Smooth muscle cell (in vitro differentiated cells): ENCODE data around the gene C11orf54. TPM values are rescaled to one million over a fixed set of nuclear protein-coding genes. Genes with fewer than 3 reads are reported as not detected.

ENCODE experiments used
- DNase-seq: peaks from one replicate; lab custom pipeline; 2025; ENCODE audit not compliant: unreplicated experiment; lab: John Stamatoyannopoulos, UW
- H2AFZ ChIP-seq: fragments of 200-600 bp; sonication (generic); 2 replicates; pipeline ENCODE4 v1.6.0; 2016; ENCODE audit warnings: antibody characterized with exemption, low read depth, mild to moderate bottlenecking
- H3F3A ChIP-seq: fragments of 200-600 bp; sonication (generic); 2 replicates; pipeline ENCODE4 v1.6.0; 2017; ENCODE audit warnings: antibody characterized with exemption, low read depth
- H3K27ac ChIP-seq: fragments of 200-600 bp; sonication (generic); 2 replicates; pipeline ENCODE4 v1.5.1; 2016; ENCODE audit warnings: low read depth, mild to moderate bottlenecking
- H3K27me3 ChIP-seq: fragments of 200-600 bp; sonication (generic); 2 replicates; pipeline ENCODE4 v1.6.1; 2016; ENCODE audit warnings: low read depth, mild to moderate bottlenecking
- H3K36me3 ChIP-seq: fragments of 200-600 bp; sonication (generic); 2 replicates; pipeline ENCODE4 v1.5.1; 2016; ENCODE audit warnings: low read depth
- H3K4me1 ChIP-seq: fragments of 200-600 bp; sonication (generic); 2 replicates; pipeline ENCODE4 v1.5.1; 2016; ENCODE audit warnings: low read depth
- H3K4me2 ChIP-seq: fragments of 200-600 bp; sonication (generic); 2 replicates; pipeline ENCODE4 v1.6.0; 2016; ENCODE audit warnings: mild to moderate bottlenecking
- H3K4me3 ChIP-seq: fragments of 200-600 bp; sonication (generic); 2 replicates; pipeline ENCODE4 v1.5.1; 2016; ENCODE audit warnings: mild to moderate bottlenecking
- H3K79me2 ChIP-seq: fragments of 200-600 bp; sonication (generic); 2 replicates; pipeline ENCODE4 v1.6.0; 2016; ENCODE audit warnings: low read depth, mild to moderate bottlenecking
- H3K9ac ChIP-seq: fragments of 200-600 bp; sonication (generic); 2 replicates; pipeline ENCODE4 v1.6.0; 2016; ENCODE audit warnings: low read depth
- H3K9me3 ChIP-seq: fragments of 200-600 bp; sonication (generic); replicated peaks from 2 replicates; pipeline ENCODE4 v1.5.1; 2016; ENCODE audit warnings: low read depth
- H4K20me1 ChIP-seq: fragments of 200-600 bp; sonication (generic); 2 replicates; pipeline ENCODE4 v1.6.0; 2016; ENCODE audit warnings: low read depth
- WGBS: methylation state at CpG from one replicate; pipeline ENCODE4 v1.1.7; 2016; ENCODE audit warnings: low lambda C conversion rate; 5-methylcytosine and 5-hydroxymethylcytosine counted together
- polyA plus RNA-seq: library from polyadenylated mRNA; unstranded; fragments of >200 nt; fragmentation: Nextera tagmentation; extraction: Ambion mirVana; gene quantifications from 2 replicates; pipeline ENCODE4 v1.2.1, GENCODE V29; 2016
- total RNA-seq: library from RNA; depleted of rRNA; stranded (reverse); fragments of >200 nt; gene quantifications from 2 replicates; pipeline ENCODE4 v1.2.3, GENCODE V29; 2014
- TF ChIP-seq, protein P1 (sequence below): fragments of 200-600 bp; sonication (generic); IDR thresholded peaks from 2 replicates; pipeline ENCODE4 v1.5.1; 2017; ENCODE audit warnings: borderline replicate concordance, mild to moderate bottlenecking, antibody characterized with exemption; ENCODE audit not compliant: insufficient read depth, poor library complexity, severe bottlenecking

Gene C11orf54
- total and polyA plus RNA-seq, 2 experiments from 2014 or later, result 8.5 to 12.3 TPM

DNA sequence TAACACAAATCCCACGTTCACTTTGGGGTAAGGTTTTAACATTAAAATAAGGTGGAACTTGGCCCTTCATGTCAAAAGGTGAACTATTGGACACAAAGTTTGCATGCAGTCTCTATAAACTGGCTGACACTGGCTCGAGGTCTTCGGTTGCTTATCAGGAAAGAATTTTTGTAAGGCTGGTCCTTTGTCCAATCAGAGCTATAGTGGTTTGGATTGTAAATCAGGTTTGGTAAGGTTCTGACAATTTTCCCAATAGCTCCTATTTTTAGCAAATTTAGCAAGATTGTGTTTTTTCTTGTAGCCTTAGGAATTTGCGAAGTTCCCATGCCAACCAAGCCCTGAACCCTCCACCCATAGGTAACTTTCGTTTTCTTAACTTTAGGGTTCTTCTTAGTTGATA, 25.0 kb downstream of the C11orf54 start:
- no peak overlapping the region for H3K4me3 ChIP-seq
- H2AFZ ChIP-seq, result no peak overlapping the region
- no peaks in the 10 kb centered on the region for H3K9me3 ChIP-seq
- WGBS, result 90% methylated on average over 5 of the region's 5 CpGs
- H3K79me2 ChIP-seq, result no peaks in the 10 kb centered on the region
- no peak overlapping the region for H3K9ac ChIP-seq
- no peaks in the 10 kb centered on the region for H3K36me3 ChIP-seq
- DNase-seq, result no peak
- no peaks in the 10 kb centered on the region for H3K4me1 ChIP-seq
- TF ChIP-seq, protein P1, sequence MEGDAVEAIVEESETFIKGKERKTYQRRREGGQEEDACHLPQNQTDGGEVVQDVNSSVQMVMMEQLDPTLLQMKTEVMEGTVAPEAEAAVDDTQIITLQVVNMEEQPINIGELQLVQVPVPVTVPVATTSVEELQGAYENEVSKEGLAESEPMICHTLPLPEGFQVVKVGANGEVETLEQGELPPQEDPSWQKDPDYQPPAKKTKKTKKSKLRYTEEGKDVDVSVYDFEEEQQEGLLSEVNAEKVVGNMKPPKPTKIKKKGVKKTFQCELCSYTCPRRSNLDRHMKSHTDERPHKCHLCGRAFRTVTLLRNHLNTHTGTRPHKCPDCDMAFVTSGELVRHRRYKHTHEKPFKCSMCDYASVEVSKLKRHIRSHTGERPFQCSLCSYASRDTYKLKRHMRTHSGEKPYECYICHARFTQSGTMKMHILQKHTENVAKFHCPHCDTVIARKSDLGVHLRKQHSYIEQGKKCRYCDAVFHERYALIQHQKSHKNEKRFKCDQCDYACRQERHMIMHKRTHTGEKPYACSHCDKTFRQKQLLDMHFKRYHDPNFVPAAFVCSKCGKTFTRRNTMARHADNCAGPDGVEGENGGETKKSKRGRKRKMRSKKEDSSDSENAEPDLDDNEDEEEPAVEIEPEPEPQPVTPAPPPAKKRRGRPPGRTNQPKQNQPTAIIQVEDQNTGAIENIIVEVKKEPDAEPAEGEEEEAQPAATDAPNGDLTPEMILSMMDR, result no peak
- no peaks in the 10 kb centered on the region for H3F3A ChIP-seq
- no peaks in the 10 kb centered on the region for H4K20me1 ChIP-seq
- H3K27ac ChIP-seq, result no peak overlapping the region
- H3K4me2 ChIP-seq, result no peak overlapping the region
- H3K27me3 ChIP-seq, result no peaks in the 10 kb centered on the region

DNA sequence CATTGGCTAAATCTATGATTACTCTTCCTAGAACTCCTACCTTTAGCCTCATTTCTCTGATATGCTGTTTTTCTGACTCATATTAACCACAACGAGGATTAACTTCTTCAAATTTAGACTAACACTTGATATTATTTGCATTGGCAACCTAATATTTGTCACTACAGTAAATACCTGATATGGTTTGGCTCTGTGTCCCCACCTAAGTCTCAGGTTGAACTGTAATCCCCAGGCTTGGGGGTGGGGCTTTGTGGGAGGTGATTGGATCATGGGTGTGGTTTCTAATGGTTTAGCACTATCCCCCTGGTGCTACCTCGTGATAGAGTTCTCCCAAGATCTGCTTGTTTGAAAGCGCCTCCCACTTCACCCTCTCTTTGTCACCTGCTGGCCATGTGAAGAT, 25.5 kb downstream of the C11orf54 start:
- no peaks in the 10 kb centered on the region for H3K9me3 ChIP-seq
- H3K4me1 ChIP-seq, result no peaks in the 10 kb centered on the region
- H3F3A ChIP-seq, result no peaks in the 10 kb centered on the region
- H3K4me2 ChIP-seq, result no peak overlapping the region
- TF ChIP-seq, protein P1, result no peak
- H3K4me3 ChIP-seq, result no peak overlapping the region
- H3K9ac ChIP-seq, result no peak overlapping the region
- H3K27me3 ChIP-seq, result no peaks in the 10 kb centered on the region
- H2AFZ ChIP-seq, result no peak overlapping the region
- H3K36me3 ChIP-seq, result no peaks in the 10 kb centered on the region
- H3K27ac ChIP-seq, result no peak overlapping the region
- H3K79me2 ChIP-seq, result no peaks in the 10 kb centered on the region
- H4K20me1 ChIP-seq, result no peaks in the 10 kb centered on the region
- DNase-seq, result no peak
- WGBS, result 89% methylated on average over 3 of the region's 3 CpGs

DNA sequence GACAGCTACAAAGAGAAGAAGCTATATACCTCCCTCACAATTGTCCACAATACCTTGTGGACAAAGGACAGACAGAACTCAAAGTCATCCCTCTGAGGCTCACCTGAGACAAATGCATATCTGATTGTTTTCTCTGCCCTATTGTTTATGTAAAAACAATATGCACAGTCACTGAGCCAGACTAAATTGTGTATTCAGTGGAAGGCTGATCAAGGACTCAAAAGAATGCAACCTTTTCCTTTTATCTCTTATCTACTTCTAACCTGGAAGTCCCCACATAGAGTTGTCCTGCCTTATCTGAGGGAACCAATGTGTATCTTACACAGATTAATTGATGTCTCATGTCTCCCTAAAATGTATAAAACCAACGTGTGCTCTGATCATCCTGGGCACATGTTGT, 28.7 kb downstream of the C11orf54 start:
- Histone ChIP-seq H3K9ac (no peak overlapping the region), H4K20me1 (no peaks in the 10 kb centered on the region), H3K79me2 (no peaks in the 10 kb centered on the region), H3F3A (no peaks in the 10 kb centered on the region), H3K27me3 (no peaks in the 10 kb centered on the region), H3K36me3 (no peaks in the 10 kb centered on the region), H3K4me2 (no peak overlapping the region), H3K4me1 (no peaks in the 10 kb centered on the region), H3K27ac (no peak overlapping the region), H2AFZ (no peak overlapping the region), H3K4me3 (no peak overlapping the region), H3K9me3 (no peaks in the 10 kb centered on the region)
- WGBS, result 61% methylated on average over 1 of the region's 1 CpG
- no peak for DNase-seq
- TF ChIP-seq, protein P1, result no peak

DNA sequence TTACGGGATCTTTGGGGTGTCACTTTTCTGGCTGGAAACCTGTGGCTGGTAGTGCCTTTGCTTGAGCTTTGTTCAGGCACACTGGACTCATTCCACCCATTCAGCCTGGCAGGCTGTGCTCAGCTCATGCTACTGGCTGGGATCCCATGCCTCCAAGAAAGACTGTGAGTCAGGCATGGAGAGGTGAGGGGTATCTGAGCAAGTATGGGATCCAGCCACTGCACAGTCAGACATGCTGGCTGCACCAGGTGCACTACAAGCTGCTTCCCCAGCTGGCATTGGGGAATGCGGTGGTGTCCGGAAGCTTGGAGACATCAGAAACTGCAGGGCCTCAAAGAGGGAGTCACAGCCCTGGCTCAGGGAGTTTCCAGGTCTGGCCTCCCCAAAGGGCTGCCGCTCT, 30.7 kb downstream of the C11orf54 start:
- H3K4me1 ChIP-seq, result no peaks in the 10 kb centered on the region
- no peak overlapping the region for H3K4me3 ChIP-seq
- H3F3A ChIP-seq, result no peaks in the 10 kb centered on the region
- no peaks in the 10 kb centered on the region for H4K20me1 ChIP-seq
- no peaks in the 10 kb centered on the region for H3K79me2 ChIP-seq
- H3K9me3 ChIP-seq, result no peaks in the 10 kb centered on the region
- H3K27me3 ChIP-seq, result no peaks in the 10 kb centered on the region
- no peaks in the 10 kb centered on the region for H3K36me3 ChIP-seq
- no peak for DNase-seq
- WGBS, result 96% methylated on average over 4 of the region's 4 CpGs
- no peak overlapping the region for H3K4me2 ChIP-seq
- no peak overlapping the region for H2AFZ ChIP-seq
- TF ChIP-seq, protein P1, result no peak
- no peak overlapping the region for H3K9ac ChIP-seq
- no peak overlapping the region for H3K27ac ChIP-seq
